Measurements from ENCODE around the gene CASZ1.

Gene CASZ1

GRCh38 chr1:10762875-10763274 is 33.6 kb downstream of the CASZ1 start:
- TF ChIP-seq CTCF (IDR thresholded peaks at IDR 0.05) = no peak
- Histone ChIP-seq H3K27ac (peak overlapping the region; percentile 15), H3K4me2 (ENCODE audit: low read length) (no peak overlapping the region), H2AFZ (no peak overlapping the region), H3K9me3 (ENCODE audit: control insufficient read depth, low read length) (no peaks in the 10 kb centered on the region), H3K9ac (no peak overlapping the region), H3K36me3 (ENCODE audit: control insufficient read depth, insufficient read depth, low read length) (no peaks in the 10 kb centered on the region), H3K4me1 (no peaks in the 10 kb centered on the region), H3K27me3 (ENCODE audit: control insufficient read depth, insufficient read depth, low read length) (no peaks in the 10 kb centered on the region), H3K79me2 (no peaks in the 10 kb centered on the region), H3K4me3 (ENCODE audit: low read depth, low read length) (no peak overlapping the region)

- no peak overlapping the region for H3K9ac ChIP-seq
- peak overlapping the region; percentile 15 for H3K27ac ChIP-seq
- H3K27me3 ChIP-seq (ENCODE audit: control insufficient read depth, insufficient read depth, low read length) = no peaks in the 10 kb centered on the region
- H3K36me3 ChIP-seq (ENCODE audit: control insufficient read depth, insufficient read depth, low read length) = no peaks in the 10 kb centered on the region
- no peak for TF ChIP-seq CTCF (IDR thresholded peaks at IDR 0.05)
- H3K4me2 ChIP-seq (ENCODE audit: low read length) = peak overlapping the region; percentile 17
- no peaks in the 10 kb centered on the region for H3K79me2 ChIP-seq
- no peak overlapping the region for H3K4me3 ChIP-seq (ENCODE audit: low read depth, low read length)
- H2AFZ ChIP-seq = no peak overlapping the region
- H3K4me1 ChIP-seq = no peaks in the 10 kb centered on the region
- H3K9me3 ChIP-seq (ENCODE audit: control insufficient read depth, low read length) = no peaks in the 10 kb centered on the region
Measured at GRCh38 chr1:10762153-10762523, 34.3 kb downstream of the CASZ1 start.

GRCh38 chr1:10761503-10762152 is 34.8 kb downstream of the CASZ1 start:
- H3K4me3 ChIP-seq (ENCODE audit: low read depth, low read length) = no peak overlapping the region
- H3K27ac ChIP-seq = no peak overlapping the region
- TF ChIP-seq CTCF (IDR thresholded peaks at IDR 0.05) = no peak
- no peaks in the 10 kb centered on the region for H3K9me3 ChIP-seq (ENCODE audit: control insufficient read depth, low read length)
- H3K4me1 ChIP-seq = no peaks in the 10 kb centered on the region
- H3K27me3 ChIP-seq (ENCODE audit: control insufficient read depth, insufficient read depth, low read length) = no peaks in the 10 kb centered on the region
- H3K4me2 ChIP-seq (ENCODE audit: low read length) = peak overlapping the region; percentile 17
- no peak overlapping the region for H2AFZ ChIP-seq
- H3K36me3 ChIP-seq (ENCODE audit: control insufficient read depth, insufficient read depth, low read length) = no peaks in the 10 kb centered on the region
- no peaks in the 10 kb centered on the region for H3K79me2 ChIP-seq
- H3K9ac ChIP-seq = no peak overlapping the region

- H3K79me2 ChIP-seq = no peaks in the 10 kb centered on the region
- no peak overlapping the region for H2AFZ ChIP-seq
- H3K36me3 ChIP-seq (ENCODE audit: control insufficient read depth, insufficient read depth, low read length) = no peaks in the 10 kb centered on the region
- no peak overlapping the region for H3K27ac ChIP-seq
- no peak overlapping the region for H3K4me2 ChIP-seq (ENCODE audit: low read length)
- no peak for TF ChIP-seq CTCF (IDR thresholded peaks at IDR 0.05)
- H3K9me3 ChIP-seq (ENCODE audit: control insufficient read depth, low read length) = no peaks in the 10 kb centered on the region
- H3K4me1 ChIP-seq = no peaks in the 10 kb centered on the region
- no peak overlapping the region for H3K9ac ChIP-seq
- H3K4me3 ChIP-seq (ENCODE audit: low read depth, low read length) = no peak overlapping the region
- no peaks in the 10 kb centered on the region for H3K27me3 ChIP-seq (ENCODE audit: control insufficient read depth, insufficient read depth, low read length)
Measured at GRCh38 chr1:10760566-10761502, 35.6 kb downstream of the CASZ1 start.
